ENCODE results near the gene GNAS. TPM values are rescaled to one million over a fixed set of nuclear protein-coding genes. Genes with fewer than 3 reads are reported as not detected.

Gene GNAS
- total and polyA plus RNA-seq, 9 of the 15 experiments (the other 6 are each of a cell fraction or from before 2014, with no cell fraction given) = 128 to 648 (median 266) TPM

- no peaks in the 10 kb centered on the region for H3K9me3 ChIP-seq (replicated peaks; ENCODE audit: control insufficient read depth, insufficient read depth, low read depth, low read length)
- no peak overlapping the region for H3K9ac ChIP-seq (ENCODE audit: insufficient read depth in 1 of 2, low read depth in 2 of 2, low read length in 2 of 2)
- CTCF ChIA-PET (ENCODE audit: low intra/inter-chr PET ratio) = no interaction called here
- no peak for DNase-seq (ENCODE audit: extremely low read depth in 1 of 4, low spot score in 3 of 4)
- POLR2A ChIA-PET = no interaction called here
- intact Hi-C loops (cut with micrococcal nuclease) (no loop called here), in situ Hi-C loops (cut with MboI) (loop anchor here (25.0 kb wide), 1 partner anchor 570 kb away; the partner anchor contains the start of gene ANKRD60)
- FAIRE-seq = no peak
- no peaks in the 10 kb centered on the region for H3K36me3 ChIP-seq (ENCODE audit: control insufficient read depth, insufficient read depth, low read length)
- WGBS (ENCODE audit: insufficient coverage, low coverage, missing lambda C conversion rate) = under 1% methylated on average over 11 of the region's 11 CpGs
- no peak for ATAC-seq
- H3K9me1 ChIP-seq (ENCODE audit: control insufficient read depth, insufficient read depth, low read length) = no peaks in the 10 kb centered on the region
- no peak overlapping the region for H2AFZ ChIP-seq (ENCODE audit: low read depth, low read length)
- peaks cover 0 to 3% of the 10 kb centered on the region in 2 experiments; a peak in 2 of 5 replicates for H3K4me1 ChIP-seq (replicated peaks in 1 of 2; ENCODE audit: control insufficient read depth in 2 of 2, insufficient read depth in 2 of 2, low read length in 2 of 2)
- peaks cover 72 to 80% of the 10 kb centered on the region in 2 experiments for H3K27me3 ChIP-seq (ENCODE audit: control insufficient read depth in 2 of 2, insufficient read depth in 2 of 2, low read length in 2 of 2)
- no peak overlapping the region for H3K27ac ChIP-seq (ENCODE audit: extremely low read depth, low read depth, low read length)
- no peak overlapping the region for H3K4me3 ChIP-seq
- H3K79me2 ChIP-seq (ENCODE audit: control insufficient read depth, insufficient read depth, low read length) = no peaks in the 10 kb centered on the region
- BruUV-seq (replicated peaks) = no TSS peak
- H4K20me1 ChIP-seq (replicated peaks; ENCODE audit: control insufficient read depth, insufficient read depth, low read length) = peaks cover 14% of the 10 kb centered on the region; the same call in 1 of the 2 replicates
- H3K4me2 ChIP-seq (ENCODE audit: insufficient read depth, low read length) = no peak overlapping the region
- no peak for TF ChIP-seq ZFX (CRISPR knock-in tag; IDR thresholded peaks at IDR 0.05)
- no peak for TF ChIP-seq TOE1 (IDR thresholded peaks at IDR 0.05; ENCODE audit: borderline replicate concordance)
- TF ChIP-seq TOE1 (CRISPR knock-in tag; IDR thresholded peaks at IDR 0.05; ENCODE audit: borderline replicate concordance, low read depth) = no peak
- TF ChIP-seq ZNF24 (IDR thresholded peaks at IDR 0.05) = no peak
- TF ChIP-seq FOXP4 (CRISPR knock-in tag; IDR thresholded peaks at IDR 0.05; ENCODE audit: borderline replicate concordance) = no peak
- no peak for TF ChIP-seq HIVEP1 (CRISPR knock-in tag; IDR thresholded peaks at IDR 0.05)
- TF ChIP-seq PTTG1 (tag; IDR thresholded peaks at IDR 0.05; ENCODE audit: low read depth) = no peak
- no peak for TF ChIP-seq ZNF277 (CRISPR knock-in tag; IDR thresholded peaks at IDR 0.05; ENCODE audit: borderline replicate concordance)
- TF ChIP-seq ZFP30 (CRISPR knock-in tag; IDR thresholded peaks at IDR 0.05; ENCODE audit: borderline replicate concordance) = no peak
- no peak for TF ChIP-seq ESRRA (IDR thresholded peaks at IDR 0.05; ENCODE audit: borderline replicate concordance, low read depth)
- no peak for TF ChIP-seq CTCFL (IDR thresholded peaks at IDR 0.05; ENCODE audit: borderline replicate concordance, insufficient read depth, low read depth, low read length, poor library complexity, severe bottlenecking)
- TF ChIP-seq ZNF174 (CRISPR knock-in tag; IDR thresholded peaks at IDR 0.05) = no peak
- no peak for TF ChIP-seq VEZF1 (CRISPR knock-in tag; IDR thresholded peaks at IDR 0.05)
- TF ChIP-seq HDAC8 (tag; IDR thresholded peaks at IDR 0.05) = no peak
- TF ChIP-seq DLX4 (CRISPR knock-in tag; IDR thresholded peaks at IDR 0.05) = no peak
- TF ChIP-seq RFX1 (IDR thresholded peaks at IDR 0.05) = no peak
Observed at GRCh38 chr20:58807801-58808200, 44.7 kb upstream of the GNAS start.
